H1 (cell line): Measurements from ENCODE around the gene COL26A1. TPM values are rescaled to one million over a fixed set of nuclear protein-coding genes. Genes with fewer than 3 reads are reported as not detected.

Source experiments
- CTCF ChIA-PET: fragments of 300-600 bp; sonication (Branson Sonifier 250); formaldehyde crosslinking; loops from one replicate; lab custom pipeline; 2021; ENCODE audit not compliant: partially characterized antibody; lab: Charles Lee
- POLR2A ChIA-PET: fragments of 300-600 bp; sonication (Branson Sonifier 250); formaldehyde crosslinking; loops from one replicate; lab custom pipeline; 2021; ENCODE audit warnings: inconsistent platforms; ENCODE audit not compliant: partially characterized antibody; lab: Charles Lee
- DNase-seq, 2 experiments: peaks; one replicate each; pipeline versions ENCODE4 v3.0.0 to v3.0.0-alpha.2; 2010 to 2022; ENCODE audit warnings: low spot score in 2 of 2, low read depth in 1 of 2, mixed read lengths in 1 of 2
- FAIRE-seq: peaks from 2 replicates; lab custom pipeline; 2011; peaks lifted over from hg19 to GRCh38; lab: Jason Lieb, UNC
- H2AFZ ChIP-seq: 2 replicates; pipeline ENCODE4 v1.8.1; 2012; ENCODE audit warnings: low read length, inconsistent platforms
- H2AK5ac ChIP-seq: 2 replicates; pipeline ENCODE4 v1.6.1; 2013; ENCODE audit warnings: low read depth, low read length
- H2BK120ac ChIP-seq: replicated peaks from 2 replicates; pipeline ENCODE3; 2013; ENCODE audit warnings: low read depth, low read length, inconsistent platforms
- H2BK12ac ChIP-seq: 2 replicates; pipeline ENCODE4 v1.6.1; 2013; ENCODE audit warnings: low read depth, low read length
- H2BK15ac ChIP-seq: 2 replicates; pipeline ENCODE4 v1.6.1; 2013; ENCODE audit warnings: low read length
- H2BK20ac ChIP-seq: 2 replicates; pipeline ENCODE4 v1.6.1; 2013; ENCODE audit warnings: low read length
- H2BK5ac ChIP-seq: 2 replicates; pipeline ENCODE4 v1.6.1; 2013; ENCODE audit warnings: low read depth, low read length
- H3K14ac ChIP-seq: 2 replicates; pipeline ENCODE4 v1.6.1; 2013; ENCODE audit warnings: inconsistent platforms; ENCODE audit not compliant: insufficient read length
- H3K18ac ChIP-seq: 2 replicates; pipeline ENCODE4 v1.6.1; 2013; ENCODE audit warnings: low read length; ENCODE audit errors: extremely low read depth
- H3K23ac ChIP-seq: 2 replicates; pipeline ENCODE4 v1.6.1; 2013; ENCODE audit warnings: inconsistent platforms; ENCODE audit not compliant: insufficient read length
- H3K23me2 ChIP-seq: 2 replicates; pipeline ENCODE4 v1.6.1; 2013; ENCODE audit warnings: low read depth, low read length
- H3K27ac ChIP-seq: 2 replicates; pipeline ENCODE4 v1.6.1; 2011; ENCODE audit warnings: low read depth, low read length, inconsistent platforms
- H3K27me3 ChIP-seq, 4 experiments: replicated peaks in 1 of 4; 1 replicate in 1 of 4; 2 replicates in 3 of 4; pipeline versions ENCODE4 v1.6.1 to v1.8.1; 2011 to 2013; ENCODE audit warnings: low read length in 3 of 4, mild to moderate bottlenecking in 3 of 4, inconsistent platforms in 2 of 4, mixed read lengths in 2 of 4, moderate library complexity in 1 of 4; ENCODE audit not compliant: control insufficient read depth in 3 of 4, insufficient read depth in 3 of 4; ENCODE audit errors: extremely low read depth in 1 of 4
- H3K36me3 ChIP-seq, 4 experiments: 2 replicates each; pipeline versions ENCODE4 v1.6.1 to v1.8.1; 2011 to 2013; ENCODE audit warnings: mild to moderate bottlenecking in 4 of 4, low read length in 3 of 4, moderate library complexity in 2 of 4, control low read depth in 1 of 4, inconsistent platforms in 1 of 4; ENCODE audit not compliant: insufficient read depth in 4 of 4, control insufficient read depth in 2 of 4
- H3K4ac ChIP-seq: replicated peaks from 2 replicates; pipeline ENCODE3; 2013; ENCODE audit warnings: low read length, low read depth, mixed read lengths, inconsistent platforms; ENCODE audit not compliant: insufficient read length
- H3K4me1 ChIP-seq, 4 experiments: replicated peaks in 1 of 4; 1 replicate in 1 of 4; 2 replicates in 3 of 4; pipeline versions ENCODE4 v1.6.1 to v1.8.1; 2011 to 2013; ENCODE audit warnings: low read length in 3 of 4, inconsistent platforms in 2 of 4, mixed read lengths in 1 of 4; ENCODE audit not compliant: insufficient read depth in 4 of 4, control insufficient read depth in 3 of 4
- H3K4me2 ChIP-seq, 2 experiments: 2 replicates each; pipeline versions ENCODE4 v1.6.1 to v1.8.1; 2011 to 2013; ENCODE audit warnings: low read depth in 2 of 2, low read length in 2 of 2, control low read depth in 1 of 2, inconsistent platforms in 1 of 2, mild to moderate bottlenecking in 1 of 2; ENCODE audit not compliant: insufficient read depth in 1 of 2
- H3K4me3 ChIP-seq, 4 experiments: fragments of 200-600, 300-600 bp in 1 of 4; sonication (generic), shearing (Covaris generic), sonication (Bioruptor Twin) in 1 of 4; 2 replicates each; pipeline versions ENCODE4 v1.5.1 to v1.8.1; 2011 to 2016; ENCODE audit warnings: low read length in 4 of 4, low read depth in 3 of 4, control low read depth in 2 of 4, inconsistent platforms in 2 of 4, mild to moderate bottlenecking in 2 of 4, mixed read lengths in 1 of 4, moderate library complexity in 1 of 4; ENCODE audit not compliant: insufficient read depth in 2 of 4; ENCODE audit errors: extremely low read depth in 1 of 4
- H3K56ac ChIP-seq: replicated peaks from 2 replicates; pipeline ENCODE3; 2013; ENCODE audit warnings: low read depth, mild to moderate bottlenecking, mixed read lengths, low read length, inconsistent platforms; ENCODE audit not compliant: insufficient read length
- H3K79me1 ChIP-seq: 2 replicates; pipeline ENCODE4 v1.6.1; 2013; ENCODE audit warnings: low read depth, low read length, control low read depth
- H3K79me2 ChIP-seq, 2 experiments: 2 replicates each; pipeline versions ENCODE4 v1.6.1 to v1.8.1; 2012 to 2013; ENCODE audit warnings: low read length in 2 of 2, mild to moderate bottlenecking in 2 of 2, inconsistent platforms in 1 of 2; ENCODE audit not compliant: insufficient read depth in 2 of 2, control insufficient read depth in 1 of 2
- H3K9ac ChIP-seq, 4 experiments: replicated peaks in 1 of 4; 1 replicate in 1 of 4; 2 replicates in 3 of 4; pipeline versions ENCODE4 v1.6.1 to v1.8.1; 2011 to 2013; ENCODE audit warnings: low read depth in 3 of 4, low read length in 3 of 4, control low read depth in 2 of 4, mild to moderate bottlenecking in 2 of 4, moderate library complexity in 2 of 4, inconsistent platforms in 1 of 4; ENCODE audit errors: extremely low read depth in 1 of 4
- H3K9me3 ChIP-seq, 2 experiments: 2 replicates each; pipeline versions ENCODE4 v1.6.1 to v1.8.1; 2012 to 2013; ENCODE audit warnings: mild to moderate bottlenecking in 2 of 2, moderate library complexity in 2 of 2, control low read depth in 1 of 2, inconsistent platforms in 1 of 2, low read depth in 1 of 2, low read length in 1 of 2, mixed read lengths in 1 of 2; ENCODE audit not compliant: insufficient read depth in 2 of 2
- H4K20me1 ChIP-seq, 2 experiments: replicated peaks in 1 of 2; 2 replicates each; pipeline versions ENCODE3 to v1.8.1; 2011 to 2013; ENCODE audit warnings: inconsistent platforms in 2 of 2, low read length in 2 of 2, mild to moderate bottlenecking in 1 of 2; ENCODE audit not compliant: insufficient read depth in 2 of 2, control insufficient read depth in 1 of 2
- H4K5ac ChIP-seq: 2 replicates; pipeline ENCODE4 v1.6.1; 2013; ENCODE audit warnings: low read length, low read depth, mixed read lengths, inconsistent platforms; ENCODE audit not compliant: insufficient read length
- H4K8ac ChIP-seq: 2 replicates; pipeline ENCODE4 v1.8.0; 2013; ENCODE audit warnings: mild to moderate bottlenecking, moderate library complexity, low read length, inconsistent platforms; ENCODE audit not compliant: insufficient read depth; ENCODE audit errors: extremely low read depth
- H4K91ac ChIP-seq: replicated peaks from 2 replicates; pipeline ENCODE3; 2013; ENCODE audit warnings: low read length, mixed read lengths, inconsistent platforms; ENCODE audit not compliant: insufficient read length
- CREB1 ChIP-seq: IDR thresholded peaks from 2 replicates; pipeline ENCODE4 v1.6.1; 2012; ENCODE audit warnings: inconsistent platforms
- CTBP2 ChIP-seq: IDR thresholded peaks from 2 replicates; pipeline ENCODE4 v1.7.0; 2011; ENCODE audit warnings: borderline replicate concordance, mild to moderate bottlenecking, moderate library complexity, mixed read lengths, low read length; ENCODE audit not compliant: insufficient read depth, insufficient read length
- CTCF ChIP-seq, 3 experiments: IDR thresholded peaks; 1 replicate in 2 of 3; 2 replicates in 1 of 3; pipeline versions ENCODE4 v1.5.1 to v1.6.1; 2011; ENCODE audit warnings: low read length in 3 of 3, mild to moderate bottlenecking in 3 of 3, inconsistent platforms in 2 of 3, low read depth in 1 of 3, moderate library complexity in 1 of 3; ENCODE audit not compliant: insufficient read depth in 1 of 3; ENCODE audit errors: control extremely low read depth in 1 of 3
- EP300 ChIP-seq, 2 experiments: IDR thresholded peaks; 1 replicate in 1 of 2; 2 replicates in 1 of 2; pipeline ENCODE4 v1.6.1; 2011 to 2012; ENCODE audit warnings: low read depth in 2 of 2, low read length in 2 of 2, mild to moderate bottlenecking in 2 of 2, borderline replicate concordance in 1 of 2, inconsistent platforms in 1 of 2, moderate library complexity in 1 of 2
- HDAC2 ChIP-seq, 2 experiments: fragments of 300-600 bp in 1 of 2; sonication (generic) in 1 of 2; IDR thresholded peaks; 2 replicates each; pipeline ENCODE4 v1.6.1; 2011 to 2012; ENCODE audit warnings: low read depth in 2 of 2, low read length in 2 of 2, mild to moderate bottlenecking in 2 of 2, moderate library complexity in 2 of 2, borderline replicate concordance in 1 of 2, inconsistent platforms in 1 of 2
- MAFK ChIP-seq: IDR thresholded peaks from 2 replicates; pipeline ENCODE4 v1.6.1; 2012; ENCODE audit warnings: low read depth, mild to moderate bottlenecking, improper control_type of control experiment, low read length
- NANOG ChIP-seq: IDR thresholded peaks from 2 replicates; pipeline ENCODE4 v1.6.1; 2011; ENCODE audit warnings: low read length, low read depth, mild to moderate bottlenecking, inconsistent platforms; ENCODE audit not compliant: insufficient read depth, poor library complexity, severe bottlenecking
- RXRA ChIP-seq: IDR thresholded peaks from 2 replicates; pipeline ENCODE4 v1.6.1; 2011; ENCODE audit warnings: low read depth, mild to moderate bottlenecking, low read length, moderate library complexity; ENCODE audit not compliant: insufficient read depth
- SIX5 ChIP-seq: IDR thresholded peaks from 2 replicates; pipeline ENCODE4 v1.6.1; 2011; ENCODE audit warnings: mild to moderate bottlenecking, low read depth, low read length
- SP1 ChIP-seq: IDR thresholded peaks from 2 replicates; pipeline ENCODE4 v1.6.1; 2011; ENCODE audit warnings: low read depth, low read length
- WGBS, 2 experiments: shearing (Covaris generic) in 1 of 2; methylation state at CpG; one replicate each; pipeline versions ENCODE4 v1.1.6 to v1.1.7; 2013 to 2015; ENCODE audit warnings: low lambda C conversion rate in 2 of 2, mixed read lengths in 2 of 2, inconsistent platforms in 1 of 2, low coverage in 1 of 2, missing lambda C conversion rate in 1 of 2; ENCODE audit not compliant: insufficient replicate concordance in 2 of 2, insufficient coverage in 1 of 2, insufficient read length in 1 of 2; ENCODE audit errors: extremely low coverage in 1 of 2, missing lambda C conversion rate in 1 of 2; 5-methylcytosine and 5-hydroxymethylcytosine counted together
- polyA plus RNA-seq, 7 experiments: library from polyadenylated mRNA; depleted of rRNA in 3 of 7; stranded (reverse) in 5 of 7; unstranded in 2 of 7; fragments of >200 nt in 5 of 7; fragments of 200-250 nt in 2 of 7; gene quantifications; 1 replicate in 5 of 7; 2 replicates in 1 of 7; 4 replicates in 1 of 7; pipeline versions ENCODE4 v1.2.1 to v1.2.3, GENCODE V29; 2011 to 2013; ENCODE audit warnings: missing spikeins in 2 of 7, mixed read lengths in 2 of 7
- total RNA-seq: library from RNA; stranded (reverse); fragmentation: NEBNext Ultra II Directional; extraction: Animal tissue kit (Norgen Biotek cat#: 25700); gene quantifications from 2 replicates; pipeline ENCODE4 v1.2.1, GENCODE V29; 2021

Gene COL26A1
- total and polyA plus RNA-seq, 2 of the 8 experiments (the other 6 are each of a cell fraction or from before 2014, with no cell fraction given): 51.1 to 68.8 TPM

GRCh38 chr7:101352920-101353308, 9.8 kb upstream of the COL26A1 start:
- H3K79me1 ChIP-seq: no peaks in the 10 kb centered on the region
- WGBS, 2 experiments: 44% methylated on average over 2 of the region's 2 CpGs; no CpG with 5 or more reads in 1 of the 2 experiments
- no peaks in the 10 kb centered on the region for H4K20me1 ChIP-seq
- no peak overlapping the region for H3K23ac ChIP-seq
- no peaks in the 10 kb centered on the region for H3K27me3 ChIP-seq
- H3K4me1 ChIP-seq: no peaks in the 10 kb centered on the region
- no peak overlapping the region for H2BK5ac ChIP-seq
- no peak overlapping the region for H2AFZ ChIP-seq
- no peak overlapping the region for H3K4me2 ChIP-seq
- no peaks in the 10 kb centered on the region for H3K23me2 ChIP-seq
- H2BK12ac ChIP-seq: no peak overlapping the region
- no peak overlapping the region for H3K4me3 ChIP-seq
- H4K5ac ChIP-seq: no peak overlapping the region
- no peak overlapping the region for H2AK5ac ChIP-seq
- no peak overlapping the region for H3K4ac ChIP-seq
- H3K36me3 ChIP-seq: 0 out of 8 replicates have a peak, but pooled peaks cover 0 to 3% (median 0%) of the 10 kb centered on the region in 4 experiments
- no peaks in the 10 kb centered on the region for H3K9me3 ChIP-seq
- no peak overlapping the region for H2BK15ac ChIP-seq
- DNase-seq (no peak), FAIRE-seq (no peak)
- no peak overlapping the region for H4K91ac ChIP-seq
- H2BK20ac ChIP-seq: no peak overlapping the region
- ChIA-PET POLR2A (interaction anchor here (2.1 kb wide), 1 partner anchor 10 kb away, joined by 7 read pairs; the partner anchor contains the start of gene COL26A1), CTCF (interaction anchor here (1.5 kb wide), 1 partner anchor 59 kb away, joined by 5 read pairs; no protein-coding TSS in a partner anchor)
- no peaks in the 10 kb centered on the region for H3K79me2 ChIP-seq
- H3K14ac ChIP-seq: no peak overlapping the region
- no peak overlapping the region for H4K8ac ChIP-seq
- no peak overlapping the region for H3K27ac ChIP-seq
- H3K18ac ChIP-seq: no peak overlapping the region
- H2BK120ac ChIP-seq: no peak overlapping the region
- H3K9ac ChIP-seq: no peak overlapping the region
- no peak overlapping the region for H3K56ac ChIP-seq
- TF ChIP-seq SIX5: no peak
- no peak for TF ChIP-seq NANOG
- no peak for TF ChIP-seq CTBP2
- TF ChIP-seq CTCF (IDR thresholded peaks at IDR 0.05; ENCODE audit: control extremely low read depth in 1 of 3, insufficient read depth in 1 of 3, low read depth in 1 of 3, low read length in 3 of 3): no peak
- no peak for TF ChIP-seq SP1
- no peak for TF ChIP-seq CREB1
- TF ChIP-seq EP300 (IDR thresholded peaks at IDR 0.05; ENCODE audit: borderline replicate concordance in 1 of 2, low read depth in 2 of 2, low read length in 2 of 2): no peak
- no peak for TF ChIP-seq MAFK
- TF ChIP-seq RXRA: no peak
- no peak for TF ChIP-seq HDAC2 (IDR thresholded peaks at IDR 0.05; ENCODE audit: borderline replicate concordance in 1 of 2, low read depth in 2 of 2, low read length in 2 of 2)
